GM23338 (cell line): ENCODE data around the gene TBX19. TPM values are rescaled to one million over a fixed set of nuclear protein-coding genes. Genes with fewer than 3 reads are reported as not detected.

Experiments used
- ATAC-seq: fragments of 200-7000 bp; cut with Tn5 transposase; 3 replicates; pipeline ENCODE4 v1.9.1; 2020
- DNase-seq: peaks from one replicate; pipeline ENCODE4 v3.0.0-alpha.2; 2015; ENCODE audit warnings: low spot score
- H2AFZ ChIP-seq: fragments of 200-600 bp; sonication (generic); 2 replicates; pipeline ENCODE4 v1.8.0; 2016; ENCODE audit warnings: antibody characterized with exemption, mild to moderate bottlenecking, moderate library complexity
- H3F3A ChIP-seq: fragments of 200-600 bp; sonication (generic); replicated peaks from 2 replicates; pipeline ENCODE4 v1.8.0; 2017; ENCODE audit warnings: antibody characterized with exemption, mixed run types, low read depth
- H3K27ac ChIP-seq: fragments of 200-600 bp; sonication (generic); 2 replicates; pipeline ENCODE4 v1.6.1; 2016; ENCODE audit warnings: low read depth
- H3K27me3 ChIP-seq: fragments of 200-600 bp; sonication (generic); 2 replicates; pipeline ENCODE4 v1.8.0; 2016; ENCODE audit warnings: mild to moderate bottlenecking, mixed run types, moderate library complexity; ENCODE audit not compliant: insufficient read depth
- H3K36me3 ChIP-seq: fragments of 200-600 bp; sonication (generic); 2 replicates; pipeline ENCODE4 v1.8.0; 2016; ENCODE audit warnings: mild to moderate bottlenecking; ENCODE audit not compliant: insufficient read depth
- H3K4me1 ChIP-seq: fragments of 200-600 bp; sonication (generic); 2 replicates; pipeline ENCODE4 v1.8.0; 2016; ENCODE audit warnings: mild to moderate bottlenecking, moderate library complexity; ENCODE audit not compliant: insufficient read depth
- H3K4me2 ChIP-seq: fragments of 200-600 bp; sonication (generic); 2 replicates; pipeline ENCODE4 v1.7.1; 2017; ENCODE audit warnings: mixed run types
- H3K4me3 ChIP-seq: fragments of 200-600 bp; sonication (generic); 2 replicates; pipeline ENCODE4 v1.6.1; 2016; ENCODE audit warnings: mixed run types
- H3K79me2 ChIP-seq: fragments of 200-600 bp; sonication (generic); replicated peaks from 2 replicates; pipeline ENCODE4 v1.8.0; 2017; ENCODE audit warnings: mild to moderate bottlenecking; ENCODE audit not compliant: insufficient read depth
- H3K9me2 ChIP-seq: fragments of 200-600 bp; sonication (generic); 2 replicates; pipeline ENCODE4 v1.8.0; 2017; ENCODE audit not compliant: insufficient read depth
- H4K20me1 ChIP-seq: fragments of 200-600 bp; sonication (generic); replicated peaks from 2 replicates; pipeline ENCODE4 v1.8.0; 2017; ENCODE audit warnings: mild to moderate bottlenecking; ENCODE audit not compliant: insufficient read depth
- H3K27ac Mint-ChIP-seq: 2 replicates; pipeline ENCODE4 v1.8.0; 2020; ENCODE audit warnings: inconsistent platforms, mild to moderate bottlenecking, moderate library complexity, mixed read lengths
- H3K27me3 Mint-ChIP-seq: 3 replicates; pipeline ENCODE4 v1.8.0; 2022; ENCODE audit warnings: low read depth, mild to moderate bottlenecking, moderate library complexity, mixed read lengths, inconsistent platforms; ENCODE audit not compliant: insufficient read depth, poor library complexity
- H3K36me3 Mint-ChIP-seq: 3 replicates; pipeline ENCODE4 v1.8.0; 2021; ENCODE audit warnings: low read depth, mild to moderate bottlenecking, inconsistent platforms, moderate library complexity, mixed read lengths
- H3K4me1 Mint-ChIP-seq: 3 replicates; pipeline ENCODE4 v1.8.0; 2020; ENCODE audit warnings: mild to moderate bottlenecking, inconsistent platforms, mixed read lengths
- H3K4me3 Mint-ChIP-seq: 3 replicates; pipeline ENCODE4 v1.8.0; 2021; ENCODE audit warnings: moderate library complexity, mild to moderate bottlenecking, inconsistent platforms, mixed read lengths
- H3K9me3 Mint-ChIP-seq: 3 replicates; pipeline ENCODE4 v1.8.0; 2020; ENCODE audit warnings: moderate library complexity, mild to moderate bottlenecking, inconsistent platforms, mixed read lengths
- CREB1 ChIP-seq: fragments of 250-450 bp; sonication (Bioruptor Pico); IDR thresholded peaks from 2 replicates; pipeline ENCODE4 v1.5.0; 2020; ENCODE audit warnings: low read depth, mild to moderate bottlenecking, moderate library complexity
- EZH2 ChIP-seq: fragments of 200-600 bp; sonication (generic); IDR thresholded peaks from one replicate; pipeline ENCODE4 v1.8.0; 2017; ENCODE audit warnings: antibody characterized with exemption, mild to moderate bottlenecking, low read depth; ENCODE audit not compliant: unreplicated experiment
- NANOG ChIP-seq: IDR thresholded peaks from 2 replicates; pipeline ENCODE4 v1.6.1; 2016; ENCODE audit warnings: antibody characterized with exemption, borderline replicate concordance
- polyA plus RNA-seq: library from polyadenylated mRNA; unstranded; fragments of >200 nt; fragmentation: Nextera tagmentation; extraction: Ambion mirVana; gene quantifications from 2 replicates; pipeline ENCODE4 v1.2.1, GENCODE V29; 2016
- total RNA-seq: library from RNA; depleted of rRNA; stranded (reverse); fragments of >200 nt; shearing (Covaris generic); gene quantifications from 2 replicates; pipeline ENCODE4 v1.2.3, GENCODE V29; 2014
- TF ChIP-seq, protein P1 (sequence below): fragments of 250-450 bp; sonication (Bioruptor Pico); IDR thresholded peaks from 2 replicates; pipeline ENCODE4 v1.5.0; 2020; ENCODE audit warnings: mild to moderate bottlenecking, moderate library complexity
- TF ChIP-seq, protein P2 (sequence below), 2 experiments: fragments of 200-600 bp in 1 of 2; sonication (generic) in 1 of 2; conservative IDR thresholded peaks; 2 replicates each; pipeline versions ENCODE4 v1.5.1 to v1.6.1; 2016 to 2017; ENCODE audit warnings: antibody characterized with exemption in 2 of 2, low read depth in 2 of 2, mild to moderate bottlenecking in 2 of 2, moderate library complexity in 1 of 2
- TF ChIP-seq, protein P3 (sequence below): IDR thresholded peaks from 2 replicates; pipeline ENCODE4 v1.6.1; 2016; ENCODE audit warnings: antibody characterized with exemption

TBX19 gene
- total and polyA plus RNA-seq, 2 experiments from 2014 or later: 0.76 to 1.1 TPM

DNA sequence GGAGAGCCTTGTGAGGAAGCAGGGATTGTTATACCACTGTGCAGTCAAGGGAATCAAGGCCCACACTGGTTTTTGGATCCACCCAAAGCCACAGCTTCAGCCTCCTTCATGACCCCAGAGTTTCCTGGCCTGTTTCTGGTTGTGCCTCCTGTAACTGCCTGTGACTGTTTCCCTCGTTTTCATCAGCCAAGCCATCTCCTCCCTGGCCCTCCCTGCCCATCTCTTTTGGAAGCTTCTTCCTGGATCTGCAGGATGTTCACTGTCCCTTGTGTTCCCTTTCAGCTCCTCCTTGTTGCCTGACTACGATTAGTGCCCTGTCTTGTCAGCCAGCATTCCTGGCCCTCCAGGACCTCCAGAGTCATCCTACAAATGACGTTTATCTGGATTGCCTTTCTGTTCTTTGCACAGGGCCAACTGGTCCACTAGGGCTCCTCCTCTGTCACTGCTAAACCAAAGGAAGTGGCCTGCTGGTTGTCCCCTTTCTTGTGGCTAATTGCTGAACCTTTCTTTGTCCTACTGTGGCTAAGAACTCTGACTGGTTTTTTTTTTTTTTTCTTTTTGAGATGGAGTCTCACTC lies 37.0 kb upstream of the TBX19 start (continued):
- TF ChIP-seq, protein P1, sequence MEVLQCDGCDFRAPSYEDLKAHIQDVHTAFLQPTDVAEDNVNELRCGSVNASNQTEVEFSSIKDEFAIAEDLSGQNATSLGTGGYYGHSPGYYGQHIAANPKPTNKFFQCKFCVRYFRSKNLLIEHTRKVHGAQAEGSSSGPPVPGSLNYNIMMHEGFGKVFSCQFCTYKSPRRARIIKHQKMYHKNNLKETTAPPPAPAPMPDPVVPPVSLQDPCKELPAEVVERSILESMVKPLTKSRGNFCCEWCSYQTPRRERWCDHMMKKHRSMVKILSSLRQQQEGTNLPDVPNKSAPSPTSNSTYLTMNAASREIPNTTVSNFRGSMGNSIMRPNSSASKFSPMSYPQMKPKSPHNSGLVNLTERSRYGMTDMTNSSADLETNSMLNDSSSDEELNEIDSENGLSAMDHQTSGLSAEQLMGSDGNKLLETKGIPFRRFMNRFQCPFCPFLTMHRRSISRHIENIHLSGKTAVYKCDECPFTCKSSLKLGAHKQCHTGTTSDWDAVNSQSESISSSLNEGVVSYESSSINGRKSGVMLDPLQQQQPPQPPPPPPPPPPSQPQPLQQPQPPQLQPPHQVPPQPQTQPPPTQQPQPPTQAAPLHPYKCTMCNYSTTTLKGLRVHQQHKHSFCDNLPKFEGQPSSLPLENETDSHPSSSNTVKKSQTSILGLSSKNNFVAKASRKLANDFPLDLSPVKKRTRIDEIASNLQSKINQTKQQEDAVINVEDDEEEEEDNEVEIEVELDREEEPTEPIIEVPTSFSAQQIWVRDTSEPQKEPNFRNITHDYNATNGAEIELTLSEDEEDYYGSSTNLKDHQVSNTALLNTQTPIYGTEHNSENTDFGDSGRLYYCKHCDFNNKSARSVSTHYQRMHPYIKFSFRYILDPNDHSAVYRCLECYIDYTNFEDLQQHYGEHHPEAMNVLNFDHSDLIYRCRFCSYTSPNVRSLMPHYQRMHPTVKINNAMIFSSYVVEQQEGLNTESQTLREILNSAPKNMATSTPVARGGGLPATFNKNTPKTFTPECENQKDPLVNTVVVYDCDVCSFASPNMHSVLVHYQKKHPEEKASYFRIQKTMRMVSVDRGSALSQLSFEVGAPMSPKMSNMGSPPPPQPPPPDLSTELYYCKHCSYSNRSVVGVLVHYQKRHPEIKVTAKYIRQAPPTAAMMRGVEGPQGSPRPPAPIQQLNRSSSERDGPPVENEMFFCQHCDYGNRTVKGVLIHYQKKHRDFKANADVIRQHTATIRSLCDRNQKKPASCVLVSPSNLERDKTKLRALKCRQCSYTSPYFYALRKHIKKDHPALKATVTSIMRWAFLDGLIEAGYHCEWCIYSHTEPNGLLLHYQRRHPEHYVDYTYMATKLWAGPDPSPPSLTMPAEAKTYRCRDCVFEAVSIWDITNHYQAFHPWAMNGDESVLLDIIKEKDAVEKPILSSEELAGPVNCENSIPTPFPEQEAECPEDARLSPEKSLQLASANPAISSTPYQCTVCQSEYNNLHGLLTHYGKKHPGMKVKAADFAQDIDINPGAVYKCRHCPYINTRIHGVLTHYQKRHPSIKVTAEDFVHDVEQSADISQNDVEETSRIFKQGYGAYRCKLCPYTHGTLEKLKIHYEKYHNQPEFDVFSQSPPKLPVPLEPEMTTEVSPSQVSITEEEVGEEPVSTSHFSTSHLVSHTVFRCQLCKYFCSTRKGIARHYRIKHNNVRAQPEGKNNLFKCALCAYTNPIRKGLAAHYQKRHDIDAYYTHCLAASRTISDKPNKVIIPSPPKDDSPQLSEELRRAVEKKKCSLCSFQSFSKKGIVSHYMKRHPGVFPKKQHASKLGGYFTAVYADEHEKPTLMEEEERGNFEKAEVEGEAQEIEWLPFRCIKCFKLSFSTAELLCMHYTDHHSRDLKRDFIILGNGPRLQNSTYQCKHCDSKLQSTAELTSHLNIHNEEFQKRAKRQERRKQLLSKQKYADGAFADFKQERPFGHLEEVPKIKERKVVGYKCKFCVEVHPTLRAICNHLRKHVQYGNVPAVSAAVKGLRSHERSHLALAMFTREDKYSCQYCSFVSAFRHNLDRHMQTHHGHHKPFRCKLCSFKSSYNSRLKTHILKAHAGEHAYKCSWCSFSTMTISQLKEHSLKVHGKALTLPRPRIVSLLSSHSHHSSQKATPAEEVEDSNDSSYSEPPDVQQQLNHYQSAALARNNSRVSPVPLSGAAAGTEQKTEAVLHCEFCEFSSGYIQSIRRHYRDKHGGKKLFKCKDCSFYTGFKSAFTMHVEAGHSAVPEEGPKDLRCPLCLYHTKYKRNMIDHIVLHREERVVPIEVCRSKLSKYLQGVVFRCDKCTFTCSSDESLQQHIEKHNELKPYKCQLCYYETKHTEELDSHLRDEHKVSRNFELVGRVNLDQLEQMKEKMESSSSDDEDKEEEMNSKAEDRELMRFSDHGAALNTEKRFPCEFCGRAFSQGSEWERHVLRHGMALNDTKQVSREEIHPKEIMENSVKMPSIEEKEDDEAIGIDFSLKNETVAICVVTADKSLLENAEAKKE (CRISPR knock-in tag): no peak
- TF ChIP-seq, protein P2, sequence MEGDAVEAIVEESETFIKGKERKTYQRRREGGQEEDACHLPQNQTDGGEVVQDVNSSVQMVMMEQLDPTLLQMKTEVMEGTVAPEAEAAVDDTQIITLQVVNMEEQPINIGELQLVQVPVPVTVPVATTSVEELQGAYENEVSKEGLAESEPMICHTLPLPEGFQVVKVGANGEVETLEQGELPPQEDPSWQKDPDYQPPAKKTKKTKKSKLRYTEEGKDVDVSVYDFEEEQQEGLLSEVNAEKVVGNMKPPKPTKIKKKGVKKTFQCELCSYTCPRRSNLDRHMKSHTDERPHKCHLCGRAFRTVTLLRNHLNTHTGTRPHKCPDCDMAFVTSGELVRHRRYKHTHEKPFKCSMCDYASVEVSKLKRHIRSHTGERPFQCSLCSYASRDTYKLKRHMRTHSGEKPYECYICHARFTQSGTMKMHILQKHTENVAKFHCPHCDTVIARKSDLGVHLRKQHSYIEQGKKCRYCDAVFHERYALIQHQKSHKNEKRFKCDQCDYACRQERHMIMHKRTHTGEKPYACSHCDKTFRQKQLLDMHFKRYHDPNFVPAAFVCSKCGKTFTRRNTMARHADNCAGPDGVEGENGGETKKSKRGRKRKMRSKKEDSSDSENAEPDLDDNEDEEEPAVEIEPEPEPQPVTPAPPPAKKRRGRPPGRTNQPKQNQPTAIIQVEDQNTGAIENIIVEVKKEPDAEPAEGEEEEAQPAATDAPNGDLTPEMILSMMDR (conservative IDR thresholded peaks at IDR 0.05; ENCODE audit: low read depth in 2 of 2): no peak
- TF ChIP-seq, protein P3, sequence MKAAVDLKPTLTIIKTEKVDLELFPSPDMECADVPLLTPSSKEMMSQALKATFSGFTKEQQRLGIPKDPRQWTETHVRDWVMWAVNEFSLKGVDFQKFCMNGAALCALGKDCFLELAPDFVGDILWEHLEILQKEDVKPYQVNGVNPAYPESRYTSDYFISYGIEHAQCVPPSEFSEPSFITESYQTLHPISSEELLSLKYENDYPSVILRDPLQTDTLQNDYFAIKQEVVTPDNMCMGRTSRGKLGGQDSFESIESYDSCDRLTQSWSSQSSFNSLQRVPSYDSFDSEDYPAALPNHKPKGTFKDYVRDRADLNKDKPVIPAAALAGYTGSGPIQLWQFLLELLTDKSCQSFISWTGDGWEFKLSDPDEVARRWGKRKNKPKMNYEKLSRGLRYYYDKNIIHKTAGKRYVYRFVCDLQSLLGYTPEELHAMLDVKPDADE: no peak
- no peak for TF ChIP-seq NANOG
- TF ChIP-seq EZH2: no peak
- no peak for TF ChIP-seq CREB1

DNA sequence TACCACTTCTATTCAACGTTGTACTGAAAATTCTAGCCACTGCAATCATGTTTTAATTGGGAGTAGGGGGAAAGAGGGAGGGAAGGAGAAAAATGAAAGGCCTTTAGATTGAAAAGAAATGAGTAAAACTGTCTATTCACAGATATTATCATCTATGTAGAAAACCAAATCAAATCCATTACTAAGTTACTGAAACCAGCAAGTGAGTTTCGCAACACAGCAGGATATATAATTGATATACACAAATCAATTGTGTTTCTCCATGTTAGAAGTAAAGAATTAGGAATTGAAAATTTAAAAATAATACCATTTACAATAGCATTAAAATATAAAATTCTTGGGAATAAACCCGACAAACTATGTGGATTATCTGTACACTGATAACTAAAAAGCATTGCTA lies 35.6 kb upstream of the TBX19 start:
- Histone ChIP-seq H2AFZ (no peak overlapping the region), H3K9me2 (no peaks in the 10 kb centered on the region), H3K27me3 (no peaks in the 10 kb centered on the region), H3K4me3 (no peak overlapping the region), H3K79me2 (peaks cover 9% of the 10 kb centered on the region; the same call in 1 of the 2 replicates), H4K20me1 (no peaks in the 10 kb centered on the region), H3K4me1 (no peaks in the 10 kb centered on the region), H3K4me2 (no peak overlapping the region), H3F3A (no peaks in the 10 kb centered on the region), H3K36me3 (peaks cover 13% of the 10 kb centered on the region; the same call in 1 of the 2 replicates), H3K27ac (no peak overlapping the region)
- Mint-ChIP-seq H3K27ac (peak overlapping the region; percentile 5; the same call in 1 of the 2 replicates), H3K36me3 (peaks cover 30% of the 10 kb centered on the region), H3K9me3 (no peaks in the 10 kb centered on the region), H3K4me1 (peaks cover 8% of the 10 kb centered on the region), H3K4me3 (no peak overlapping the region), H3K27me3 (no peaks in the 10 kb centered on the region)
- ATAC-seq: no peak
- TF ChIP-seq, protein P2 (conservative IDR thresholded peaks at IDR 0.05; ENCODE audit: low read depth in 2 of 2): no peak
- DNase-seq: no peak
